ENCODE data around the gene CACNB1. TPM values are rescaled to one million over a fixed set of nuclear protein-coding genes. Genes with fewer than 3 reads are reported as not detected.

CACNB1 gene
- total and polyA plus RNA-seq, 2 of the 13 experiments (the other 11 are each of a cell fraction or from before 2014, with no cell fraction given), result 0.75 to 1.5 TPM

DNA sequence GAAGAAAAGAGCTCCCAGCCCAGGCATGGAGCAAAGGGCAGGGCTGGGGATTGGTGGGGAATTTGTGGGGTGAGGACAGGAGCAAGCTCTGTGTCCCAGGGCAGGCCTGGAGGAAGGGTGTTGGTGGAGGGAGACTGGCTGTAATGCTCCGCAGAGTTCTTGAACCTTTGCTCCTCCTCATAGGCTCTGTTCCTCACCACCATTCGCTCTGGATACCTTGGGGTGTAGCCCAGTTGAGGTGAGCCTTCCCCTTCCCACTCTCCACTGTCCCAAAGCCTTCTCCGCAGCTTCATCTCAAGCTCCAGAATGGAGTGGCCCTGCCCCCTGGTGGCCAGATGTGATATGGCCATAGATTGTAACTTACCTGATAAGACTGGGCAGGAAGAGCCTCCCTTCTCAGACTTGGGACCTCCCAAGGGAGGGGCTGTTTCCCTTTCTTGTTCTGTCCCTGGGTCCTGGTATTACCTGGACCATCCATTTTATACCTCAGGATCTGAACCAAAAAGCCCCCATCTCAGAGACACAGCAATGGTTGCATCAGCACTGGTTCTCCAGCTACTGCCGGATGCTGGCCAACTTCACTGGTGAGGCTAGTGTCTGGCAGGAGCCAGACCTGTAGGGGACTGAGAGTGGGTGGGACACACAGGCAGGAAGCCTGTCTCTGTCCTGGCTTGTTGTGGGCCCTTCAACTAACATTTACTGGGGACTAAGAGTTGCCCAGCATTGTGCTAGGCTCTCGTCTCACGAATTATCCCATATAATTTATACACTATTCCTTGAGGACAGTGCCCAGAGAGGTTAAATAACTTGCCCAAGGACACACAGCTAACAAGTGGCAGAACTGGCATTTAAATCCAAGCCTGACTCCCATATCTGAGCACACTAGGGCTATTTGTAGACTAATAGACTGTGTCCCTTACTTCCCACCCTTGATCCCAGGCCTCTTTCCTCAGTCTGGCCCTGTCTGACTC is 47.4 kb upstream of the CACNB1 start (continued):
- TF ChIP-seq SOX6 (IDR thresholded peaks at IDR 0.05) (no peak), SOX6 (CRISPR knock-in tag; IDR thresholded peaks at IDR 0.05) (0 out of 2 replicates have a peak, but pooled peaks have one; percentile 25), NR2C2 (CRISPR knock-in tag; IDR thresholded peaks at IDR 0.05; ENCODE audit: borderline replicate concordance) (no peak), EEA1 (CRISPR knock-in tag; IDR thresholded peaks at IDR 0.05; ENCODE audit: borderline replicate concordance) (no peak), FOXM1 (CRISPR knock-in tag; IDR thresholded peaks at IDR 0.05) (no peak), SRSF1 (optimal IDR thresholded peaks at IDR 0.05; ENCODE audit: low read depth, low read length) (no peak), RAD21 (CRISPR knock-in tag; IDR thresholded peaks at IDR 0.05) (peak; percentile 75), SIN3B (IDR thresholded peaks at IDR 0.05; ENCODE audit: low read length) (no peak), STAG1 (CRISPR knock-in tag; IDR thresholded peaks at IDR 0.05) (peak; percentile 90), MTF2 (CRISPR knock-in tag; IDR thresholded peaks at IDR 0.05; ENCODE audit: borderline replicate concordance) (no peak), ZNF564 (CRISPR knock-in tag; IDR thresholded peaks at IDR 0.05) (no peak), ZNF724P (CRISPR knock-in tag; IDR thresholded peaks at IDR 0.05; ENCODE audit: borderline replicate concordance) (no peak), GTF3A (CRISPR knock-in tag; conservative IDR thresholded peaks at IDR 0.05) (no peak), CREB1 (IDR thresholded peaks at IDR 0.05) (no peak), CREB1 (CRISPR knock-in tag; IDR thresholded peaks at IDR 0.05) (no peak), PHF5A (CRISPR knock-in tag; IDR thresholded peaks at IDR 0.05; ENCODE audit: low read depth, unreplicated experiment) (peak; percentile 69)
- TF ChIP-seq, protein P1, sequence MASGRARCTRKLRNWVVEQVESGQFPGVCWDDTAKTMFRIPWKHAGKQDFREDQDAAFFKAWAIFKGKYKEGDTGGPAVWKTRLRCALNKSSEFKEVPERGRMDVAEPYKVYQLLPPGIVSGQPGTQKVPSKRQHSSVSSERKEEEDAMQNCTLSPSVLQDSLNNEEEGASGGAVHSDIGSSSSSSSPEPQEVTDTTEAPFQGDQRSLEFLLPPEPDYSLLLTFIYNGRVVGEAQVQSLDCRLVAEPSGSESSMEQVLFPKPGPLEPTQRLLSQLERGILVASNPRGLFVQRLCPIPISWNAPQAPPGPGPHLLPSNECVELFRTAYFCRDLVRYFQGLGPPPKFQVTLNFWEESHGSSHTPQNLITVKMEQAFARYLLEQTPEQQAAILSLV (CRISPR knock-in tag; IDR thresholded peaks at IDR 0.05; ENCODE audit: borderline replicate concordance), result peak; percentile 73; the same call in 1 of the 2 replicates
- TF ChIP-seq, protein P2, sequence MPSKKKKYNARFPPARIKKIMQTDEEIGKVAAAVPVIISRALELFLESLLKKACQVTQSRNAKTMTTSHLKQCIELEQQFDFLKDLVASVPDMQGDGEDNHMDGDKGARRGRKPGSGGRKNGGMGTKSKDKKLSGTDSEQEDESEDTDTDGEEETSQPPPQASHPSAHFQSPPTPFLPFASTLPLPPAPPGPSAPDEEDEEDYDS (CRISPR knock-in tag; IDR thresholded peaks at IDR 0.05), result 0 out of 2 replicates have a peak, but pooled peaks have one; percentile 17
- TF ChIP-seq, protein P3, sequence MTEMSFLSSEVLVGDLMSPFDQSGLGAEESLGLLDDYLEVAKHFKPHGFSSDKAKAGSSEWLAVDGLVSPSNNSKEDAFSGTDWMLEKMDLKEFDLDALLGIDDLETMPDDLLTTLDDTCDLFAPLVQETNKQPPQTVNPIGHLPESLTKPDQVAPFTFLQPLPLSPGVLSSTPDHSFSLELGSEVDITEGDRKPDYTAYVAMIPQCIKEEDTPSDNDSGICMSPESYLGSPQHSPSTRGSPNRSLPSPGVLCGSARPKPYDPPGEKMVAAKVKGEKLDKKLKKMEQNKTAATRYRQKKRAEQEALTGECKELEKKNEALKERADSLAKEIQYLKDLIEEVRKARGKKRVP (CRISPR knock-in tag; IDR thresholded peaks at IDR 0.05), result no peak
- TF ChIP-seq, protein P4, sequence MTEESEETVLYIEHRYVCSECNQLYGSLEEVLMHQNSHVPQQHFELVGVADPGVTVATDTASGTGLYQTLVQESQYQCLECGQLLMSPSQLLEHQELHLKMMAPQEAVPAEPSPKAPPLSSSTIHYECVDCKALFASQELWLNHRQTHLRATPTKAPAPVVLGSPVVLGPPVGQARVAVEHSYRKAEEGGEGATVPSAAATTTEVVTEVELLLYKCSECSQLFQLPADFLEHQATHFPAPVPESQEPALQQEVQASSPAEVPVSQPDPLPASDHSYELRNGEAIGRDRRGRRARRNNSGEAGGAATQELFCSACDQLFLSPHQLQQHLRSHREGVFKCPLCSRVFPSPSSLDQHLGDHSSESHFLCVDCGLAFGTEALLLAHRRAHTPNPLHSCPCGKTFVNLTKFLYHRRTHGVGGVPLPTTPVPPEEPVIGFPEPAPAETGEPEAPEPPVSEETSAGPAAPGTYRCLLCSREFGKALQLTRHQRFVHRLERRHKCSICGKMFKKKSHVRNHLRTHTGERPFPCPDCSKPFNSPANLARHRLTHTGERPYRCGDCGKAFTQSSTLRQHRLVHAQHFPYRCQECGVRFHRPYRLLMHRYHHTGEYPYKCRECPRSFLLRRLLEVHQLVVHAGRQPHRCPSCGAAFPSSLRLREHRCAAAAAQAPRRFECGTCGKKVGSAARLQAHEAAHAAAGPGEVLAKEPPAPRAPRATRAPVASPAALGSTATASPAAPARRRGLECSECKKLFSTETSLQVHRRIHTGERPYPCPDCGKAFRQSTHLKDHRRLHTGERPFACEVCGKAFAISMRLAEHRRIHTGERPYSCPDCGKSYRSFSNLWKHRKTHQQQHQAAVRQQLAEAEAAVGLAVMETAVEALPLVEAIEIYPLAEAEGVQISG (CRISPR knock-in tag; IDR thresholded peaks at IDR 0.05), result peak; percentile 35; the same call in 1 of the 2 replicates
- TF ChIP-seq, protein P5, sequence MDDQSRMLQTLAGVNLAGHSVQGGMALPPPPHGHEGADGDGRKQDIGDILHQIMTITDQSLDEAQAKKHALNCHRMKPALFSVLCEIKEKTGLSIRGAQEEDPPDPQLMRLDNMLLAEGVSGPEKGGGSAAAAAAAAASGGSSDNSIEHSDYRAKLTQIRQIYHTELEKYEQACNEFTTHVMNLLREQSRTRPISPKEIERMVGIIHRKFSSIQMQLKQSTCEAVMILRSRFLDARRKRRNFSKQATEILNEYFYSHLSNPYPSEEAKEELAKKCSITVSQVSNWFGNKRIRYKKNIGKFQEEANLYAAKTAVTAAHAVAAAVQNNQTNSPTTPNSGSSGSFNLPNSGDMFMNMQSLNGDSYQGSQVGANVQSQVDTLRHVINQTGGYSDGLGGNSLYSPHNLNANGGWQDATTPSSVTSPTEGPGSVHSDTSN (CRISPR knock-in tag; IDR thresholded peaks at IDR 0.05; ENCODE audit: borderline replicate concordance), result no peak
- TF ChIP-seq, protein P6, sequence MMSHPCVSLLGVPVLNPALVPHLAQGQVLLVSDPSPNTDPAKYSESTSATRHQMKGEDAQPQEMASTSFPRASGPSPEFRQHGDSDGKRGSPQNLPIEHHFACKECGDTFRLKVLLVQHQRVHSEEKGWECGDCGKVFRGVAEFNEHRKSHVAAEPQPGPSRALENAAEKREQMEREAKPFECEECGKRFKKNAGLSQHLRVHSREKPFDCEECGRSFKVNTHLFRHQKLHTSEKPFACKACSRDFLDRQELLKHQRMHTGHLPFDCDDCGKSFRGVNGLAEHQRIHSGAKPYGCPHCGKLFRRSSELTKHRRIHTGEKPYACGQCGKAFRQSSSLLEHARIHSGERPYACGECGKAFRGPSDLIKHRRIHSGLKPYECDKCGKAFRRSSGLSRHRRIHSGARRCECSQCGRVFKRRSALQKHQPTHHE (CRISPR knock-in tag; IDR thresholded peaks at IDR 0.05; ENCODE audit: borderline replicate concordance), result no peak
